Kidney epithelial cell (primary cell): ENCODE measurements around the gene CYFIP1. TPM values are rescaled to one million over a fixed set of nuclear protein-coding genes. Genes with fewer than 3 reads are reported as not detected.

ENCODE experiments used
- DNase-seq: peaks from one replicate; pipeline ENCODE4 v3.0.0-alpha.2; 2010; ENCODE audit warnings: low read depth
- H3K27me3 ChIP-seq: 2 replicates; pipeline ENCODE4 v1.6.0; 2011; ENCODE audit warnings: low read length; ENCODE audit not compliant: control insufficient read depth, insufficient read depth
- H3K36me3 ChIP-seq: 2 replicates; pipeline ENCODE4 v1.5.1; 2011; ENCODE audit warnings: low read length; ENCODE audit not compliant: control insufficient read depth, insufficient read depth
- H3K4me3 ChIP-seq: 2 replicates; pipeline ENCODE4 v1.5.1; 2011; ENCODE audit warnings: low read depth, mild to moderate bottlenecking, control low read depth, low read length
- total RNA-seq: library from RNA; depleted of rRNA; stranded (reverse); fragments of >200 nt; gene quantifications from 2 replicates; pipeline ENCODE4 v1.2.3, GENCODE V29; 2015
- TF ChIP-seq, protein P1 (sequence below): IDR thresholded peaks from 2 replicates; pipeline ENCODE4 v1.5.1; 2011; ENCODE audit warnings: mild to moderate bottlenecking, moderate library complexity, low read length, control low read depth, inconsistent platforms; ENCODE audit not compliant: insufficient read depth, poor library complexity, severe bottlenecking

CYFIP1 gene
- total RNA-seq, 1 donor from 2014 or later, result 110 TPM

DNA sequence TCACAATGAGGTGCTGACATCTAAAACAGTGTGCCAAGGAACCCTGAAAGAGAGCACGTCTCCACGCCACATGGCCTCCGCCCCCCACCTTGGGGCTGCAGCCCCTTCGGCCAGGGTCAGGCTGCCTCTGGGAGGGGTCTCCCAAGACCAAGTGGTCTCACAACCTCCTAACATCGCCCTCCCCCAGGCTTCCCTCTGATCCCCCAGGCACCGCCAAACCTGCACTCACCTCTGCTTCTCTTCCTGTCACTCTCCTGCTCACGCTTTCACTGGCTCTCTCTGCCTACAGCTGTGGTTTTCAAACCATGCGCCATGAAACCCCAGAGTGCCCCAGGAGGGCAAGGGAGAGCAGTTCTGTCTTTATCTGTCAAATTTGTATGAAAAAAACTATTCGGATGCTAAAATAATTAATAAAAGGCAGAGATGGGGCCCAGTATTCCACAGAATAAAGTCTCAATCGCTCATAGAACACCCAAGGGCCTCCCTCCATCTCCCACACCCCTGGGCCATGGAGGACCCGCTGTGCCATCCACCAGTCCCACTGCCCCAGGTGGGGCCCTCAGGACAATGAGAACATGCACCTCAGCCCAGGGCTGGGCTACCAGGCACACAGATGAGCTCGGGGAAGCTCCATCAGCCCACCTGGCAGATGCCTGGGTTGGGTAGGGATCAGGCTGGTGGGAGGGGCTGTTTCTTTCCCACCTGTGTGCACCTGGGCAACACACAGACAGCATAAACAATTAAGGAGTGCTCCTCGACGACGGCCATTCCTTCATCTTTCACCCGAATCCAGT lies 21.5 kb downstream of the CYFIP1 start:
- TF ChIP-seq, protein P1, sequence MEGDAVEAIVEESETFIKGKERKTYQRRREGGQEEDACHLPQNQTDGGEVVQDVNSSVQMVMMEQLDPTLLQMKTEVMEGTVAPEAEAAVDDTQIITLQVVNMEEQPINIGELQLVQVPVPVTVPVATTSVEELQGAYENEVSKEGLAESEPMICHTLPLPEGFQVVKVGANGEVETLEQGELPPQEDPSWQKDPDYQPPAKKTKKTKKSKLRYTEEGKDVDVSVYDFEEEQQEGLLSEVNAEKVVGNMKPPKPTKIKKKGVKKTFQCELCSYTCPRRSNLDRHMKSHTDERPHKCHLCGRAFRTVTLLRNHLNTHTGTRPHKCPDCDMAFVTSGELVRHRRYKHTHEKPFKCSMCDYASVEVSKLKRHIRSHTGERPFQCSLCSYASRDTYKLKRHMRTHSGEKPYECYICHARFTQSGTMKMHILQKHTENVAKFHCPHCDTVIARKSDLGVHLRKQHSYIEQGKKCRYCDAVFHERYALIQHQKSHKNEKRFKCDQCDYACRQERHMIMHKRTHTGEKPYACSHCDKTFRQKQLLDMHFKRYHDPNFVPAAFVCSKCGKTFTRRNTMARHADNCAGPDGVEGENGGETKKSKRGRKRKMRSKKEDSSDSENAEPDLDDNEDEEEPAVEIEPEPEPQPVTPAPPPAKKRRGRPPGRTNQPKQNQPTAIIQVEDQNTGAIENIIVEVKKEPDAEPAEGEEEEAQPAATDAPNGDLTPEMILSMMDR, result no peak
- H3K27me3 ChIP-seq, result no peaks in the 10 kb centered on the region
- H3K36me3 ChIP-seq, result no peaks in the 10 kb centered on the region
- no peak for DNase-seq
- no peak overlapping the region for H3K4me3 ChIP-seq

DNA sequence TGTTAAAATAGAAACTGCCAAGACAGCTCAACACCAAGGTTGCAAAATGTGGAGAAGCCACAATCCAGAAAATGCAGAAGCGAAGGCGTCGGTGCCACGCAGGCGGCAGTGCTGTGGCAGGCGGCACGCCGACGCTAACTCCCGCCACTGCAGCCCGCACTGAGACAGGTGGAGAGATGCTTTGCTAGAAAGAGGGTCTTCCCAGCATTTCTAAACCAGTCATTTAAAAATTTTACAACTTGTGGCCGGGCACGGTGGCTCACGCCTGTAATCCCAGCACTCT lies 23.2 kb downstream of the CYFIP1 start:
- no peaks in the 10 kb centered on the region for H3K27me3 ChIP-seq
- TF ChIP-seq, protein P1, result no peak
- DNase-seq, result no peak
- H3K36me3 ChIP-seq, result no peaks in the 10 kb centered on the region
- H3K4me3 ChIP-seq, result no peak overlapping the region

DNA sequence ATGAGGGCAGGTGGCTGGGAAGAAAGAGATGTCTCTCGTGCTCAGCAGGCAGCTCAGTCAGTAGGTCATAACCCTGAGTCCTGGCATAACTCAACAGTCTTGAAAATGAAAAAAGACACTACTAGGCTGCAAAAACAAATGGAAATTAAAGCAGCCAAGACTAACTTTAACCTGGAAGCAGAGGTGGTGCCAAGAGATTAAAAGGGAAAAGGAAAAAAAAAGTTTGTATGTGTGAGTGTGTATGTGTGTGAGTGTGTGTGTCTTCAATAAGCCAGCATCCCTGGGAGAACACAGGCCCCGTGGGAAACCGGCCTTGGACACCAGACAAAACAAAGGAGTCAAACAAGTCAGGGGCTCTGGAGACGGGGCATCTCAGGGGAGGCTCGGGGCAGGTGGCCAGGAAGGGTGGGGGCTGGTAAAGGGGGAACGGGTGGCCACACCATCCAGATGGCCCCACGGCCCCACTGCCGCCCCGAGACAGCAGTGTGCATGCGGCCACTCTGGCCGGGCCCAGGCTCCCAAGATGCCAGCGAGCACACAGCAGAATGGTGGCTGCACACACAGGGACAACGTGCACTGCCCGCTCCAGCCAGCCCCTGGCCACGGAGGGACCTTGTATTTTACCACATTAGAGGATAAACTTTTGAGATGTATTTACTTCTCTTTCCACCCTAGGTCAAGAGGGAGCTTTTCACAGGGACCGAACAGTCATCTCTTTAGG lies 23.8 kb downstream of the CYFIP1 start:
- H3K36me3 ChIP-seq, result no peaks in the 10 kb centered on the region
- TF ChIP-seq, protein P1, result no peak
- no peak overlapping the region for H3K4me3 ChIP-seq

DNA sequence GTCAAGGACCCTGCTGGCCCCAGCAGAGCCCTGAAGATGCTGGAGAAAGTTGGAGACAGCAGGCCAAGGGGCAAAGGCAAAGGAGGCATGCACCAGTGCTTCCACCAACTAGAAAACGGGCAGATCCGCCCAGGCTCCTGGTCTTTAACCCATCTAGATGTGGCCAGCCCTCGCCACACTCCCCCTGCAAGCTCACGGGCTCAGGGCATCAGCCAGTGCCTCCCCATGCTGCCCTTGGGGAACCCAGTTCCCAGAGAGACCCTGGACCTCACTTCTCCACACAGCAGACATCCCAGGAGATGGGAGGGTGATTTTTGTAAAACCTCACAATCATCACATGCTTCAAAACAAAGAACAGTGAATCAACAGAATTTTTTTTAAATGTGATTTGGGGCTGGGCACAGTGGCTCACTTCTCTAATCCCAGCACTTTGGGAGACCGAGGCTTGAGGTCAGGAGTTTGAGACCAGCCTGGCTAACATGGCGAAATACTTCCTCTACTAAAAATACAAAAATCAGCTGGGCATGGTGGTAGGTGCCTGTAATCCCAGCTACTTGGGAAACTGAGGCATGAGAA lies 24.5 kb downstream of the CYFIP1 start:
- Histone ChIP-seq H3K36me3 (no peaks in the 10 kb centered on the region), H3K27me3 (no peaks in the 10 kb centered on the region), H3K4me3 (no peak overlapping the region)
- no peak for DNase-seq
- TF ChIP-seq, protein P1, result no peak

More for the DNA sequence above, 23.8 kb downstream of the CYFIP1 start:
- H3K27me3 ChIP-seq, result no peaks in the 10 kb centered on the region
- no peak for DNase-seq

DNA sequence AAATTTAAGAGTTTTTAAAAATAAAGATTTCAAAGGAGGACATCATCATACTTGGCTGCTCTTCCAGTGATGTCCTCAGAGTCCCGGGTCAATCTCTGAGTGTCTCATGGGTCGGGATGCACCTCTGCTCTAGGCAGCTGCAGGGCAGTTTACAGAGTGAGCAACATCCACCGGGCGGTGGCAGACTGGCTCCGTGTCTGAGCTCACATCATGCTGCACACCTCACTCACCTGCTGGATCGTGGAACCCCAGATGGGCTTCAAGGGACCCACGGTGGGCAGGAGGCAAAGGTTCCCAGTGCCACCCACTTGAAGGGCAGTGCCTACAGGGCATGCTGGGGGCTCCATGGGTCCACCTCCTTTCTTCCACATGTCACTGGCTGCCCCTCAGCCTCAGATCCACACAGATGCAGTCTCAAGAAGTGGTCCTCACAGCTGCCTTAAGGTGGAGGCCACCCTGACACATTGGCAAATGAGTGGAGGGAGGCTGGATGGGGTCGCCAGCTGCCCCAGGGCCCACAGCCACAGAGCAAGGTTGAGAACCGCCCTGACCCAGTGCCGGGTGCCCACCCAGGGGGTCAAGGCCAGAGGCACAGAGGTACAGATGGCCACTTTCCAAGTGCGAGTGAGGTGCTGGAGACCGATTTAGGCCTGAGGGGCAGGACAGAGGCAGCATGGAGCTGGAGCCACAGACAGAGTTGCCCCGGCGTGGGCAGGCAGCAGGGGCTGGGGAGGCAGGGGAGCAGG lies 25.2 kb downstream of the CYFIP1 start:
- Histone ChIP-seq H3K36me3 (no peaks in the 10 kb centered on the region), H3K27me3 (no peaks in the 10 kb centered on the region), H3K4me3 (no peak overlapping the region)
- DNase-seq, result no peak
- TF ChIP-seq, protein P1, result no peak
